GM19240 (cell line): ENCODE data around the gene CDH13.

Source experiments
- DNase-seq: peaks from one replicate; pipeline ENCODE4 v3.0.0; 2011; ENCODE audit warnings: low spot score; ENCODE audit not compliant: insufficient read length

Gene CDH13

DNA sequence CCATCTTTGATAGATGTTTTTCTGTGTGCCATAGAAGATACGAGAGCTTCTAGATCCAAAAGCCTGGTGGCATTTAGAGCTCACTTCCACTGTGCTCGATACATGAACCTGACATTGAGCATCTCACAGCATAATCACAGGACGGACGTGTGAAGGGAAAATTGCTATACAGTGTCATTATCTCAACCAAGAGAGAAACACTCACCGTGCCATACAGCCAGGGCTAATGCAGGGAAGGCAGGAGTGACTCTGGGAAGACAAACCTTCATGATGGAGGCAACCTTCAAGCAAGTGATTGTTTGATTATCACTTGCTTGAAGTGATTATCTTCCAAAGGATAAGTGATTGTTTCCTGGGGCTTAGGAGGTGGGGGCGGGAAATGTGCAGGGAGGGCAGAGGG is 962.8 kb downstream of the CDH13 start:
- no peak for DNase-seq

DNA sequence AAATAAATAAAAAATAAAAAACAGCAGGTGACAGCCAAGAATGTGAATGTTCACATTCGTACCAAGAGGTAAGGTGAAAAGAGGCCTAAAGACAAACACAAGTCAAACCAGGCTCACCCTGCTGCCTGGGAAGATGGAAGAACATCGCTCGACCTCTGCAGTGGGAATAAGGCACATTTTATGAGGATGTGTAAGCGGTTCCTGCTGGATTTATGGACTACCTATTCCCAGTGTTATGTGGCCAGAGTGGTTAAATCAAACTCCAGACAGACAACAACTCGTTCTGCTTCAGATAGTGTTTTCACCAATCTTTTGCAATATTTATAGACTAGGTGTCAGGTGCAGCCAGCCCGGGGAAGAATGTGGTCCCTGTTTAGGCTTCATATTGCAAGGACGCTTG is 966.0 kb downstream of the CDH13 start:
- DNase-seq = no peak

- DNase-seq = no peak
Observed at GRCh38 chr16:83599789-83600462, 973.2 kb downstream of the CDH13 start.

DNA sequence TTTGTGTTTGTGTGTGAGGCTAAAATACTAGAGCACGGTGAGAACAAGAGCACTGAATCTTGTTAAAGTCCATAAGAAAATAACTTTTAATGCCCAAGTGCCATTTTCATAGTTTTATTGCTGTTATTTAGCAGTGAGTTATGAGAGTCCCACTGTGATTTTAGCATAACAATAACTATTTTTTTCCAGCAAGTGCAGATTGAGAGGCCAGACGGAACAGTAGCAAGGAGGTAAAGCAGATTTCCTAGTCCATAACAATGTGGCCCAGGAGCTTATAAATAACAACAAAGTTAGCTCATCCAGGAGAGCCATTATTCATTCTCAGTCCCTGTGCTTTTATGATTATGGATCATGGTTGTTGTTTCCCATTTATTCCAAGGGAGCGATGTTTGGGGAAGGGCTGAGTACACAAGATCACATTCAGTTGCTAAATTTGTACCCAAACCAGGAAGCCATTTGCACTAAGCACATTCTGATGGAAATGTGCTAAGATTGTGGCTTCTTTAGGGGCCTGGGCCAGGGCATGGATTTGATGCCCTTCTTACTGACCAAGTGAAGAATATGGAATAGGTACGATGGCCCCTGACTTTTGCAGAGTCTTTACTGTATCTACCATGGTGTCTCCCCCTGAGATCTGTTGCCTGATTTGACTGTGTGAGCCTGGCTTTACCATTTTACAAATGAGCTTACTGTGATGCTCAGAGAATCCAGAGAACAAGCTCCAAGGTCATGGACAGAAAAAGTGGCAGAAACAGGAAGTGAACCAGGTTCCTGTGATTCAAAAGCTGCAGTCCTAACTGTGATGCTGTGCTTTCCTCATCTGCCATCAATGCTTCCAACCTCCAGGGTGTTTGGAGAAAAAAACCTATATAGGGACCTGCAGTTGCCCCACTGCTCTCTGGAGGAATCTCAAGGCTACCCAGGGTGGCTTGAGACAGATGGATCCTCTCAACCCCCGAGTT is 976.3 kb downstream of the CDH13 start:
- DNase-seq = no peak

- DNase-seq = no peak
Observed at GRCh38 chr16:83603723-83604570, 977.2 kb downstream of the CDH13 start.

GRCh38 chr16:83606486-83607030 is 979.8 kb downstream of the CDH13 start:
- DNase-seq = no peak

DNA sequence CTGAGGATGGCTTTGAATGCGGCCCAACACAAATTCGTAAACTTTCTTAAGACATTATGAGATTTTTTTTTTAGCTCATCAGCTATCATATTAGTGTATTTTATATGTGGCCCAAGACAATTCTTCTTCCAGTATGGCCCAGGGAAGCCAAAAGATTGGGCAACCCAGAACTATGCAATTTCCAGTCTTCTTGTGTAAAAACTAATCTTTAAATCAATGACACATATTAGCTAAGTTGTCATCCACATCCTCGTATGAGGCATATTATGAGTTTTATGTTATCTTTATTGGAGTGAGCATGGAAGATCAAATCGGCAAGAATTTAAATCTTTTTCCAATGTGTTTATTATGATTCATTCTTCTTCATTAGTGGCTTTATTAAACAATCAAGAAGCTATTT is 982.4 kb downstream of the CDH13 start:
- no peak for DNase-seq

DNA sequence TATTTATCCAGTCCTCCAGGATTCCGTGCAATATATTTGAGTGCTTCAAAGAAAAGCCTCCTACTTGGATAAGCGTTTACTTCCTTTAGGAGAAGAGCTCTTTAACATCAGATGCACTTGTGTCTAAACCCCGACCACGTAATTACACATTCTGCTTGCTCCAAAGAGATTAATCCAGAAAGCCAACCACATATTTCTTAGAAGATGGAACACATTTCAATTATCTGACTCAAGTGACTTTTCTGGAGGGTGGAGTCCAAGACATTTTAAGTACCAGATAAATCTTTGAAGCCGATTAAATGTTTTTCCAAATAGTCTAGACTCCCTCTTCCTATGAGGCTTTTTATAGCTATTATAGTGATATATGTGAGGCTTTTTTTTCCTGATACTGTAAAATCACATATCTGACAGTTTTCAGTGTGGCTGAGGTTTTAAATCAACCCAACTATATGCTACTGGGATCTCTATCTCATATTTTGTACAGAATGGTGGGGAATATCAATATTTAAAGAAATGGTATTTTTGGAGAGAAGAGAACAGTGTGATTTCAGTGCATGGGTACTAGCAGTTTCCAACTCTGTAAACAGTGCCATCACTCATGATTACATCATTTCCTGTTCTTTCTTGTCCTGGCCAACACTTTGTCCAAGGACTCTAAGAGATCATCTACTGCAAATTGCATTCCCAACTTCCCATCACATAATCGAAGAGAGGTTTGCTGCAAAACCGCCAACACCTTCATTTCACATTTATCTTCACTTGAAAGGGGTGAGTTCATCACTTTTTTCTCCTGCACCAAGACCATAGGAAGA is 988.6 kb downstream of the CDH13 start:
- DNase-seq = no peak

- no peak for DNase-seq
Observed at GRCh38 chr16:83615953-83616350, 989.2 kb downstream of the CDH13 start.

DNA sequence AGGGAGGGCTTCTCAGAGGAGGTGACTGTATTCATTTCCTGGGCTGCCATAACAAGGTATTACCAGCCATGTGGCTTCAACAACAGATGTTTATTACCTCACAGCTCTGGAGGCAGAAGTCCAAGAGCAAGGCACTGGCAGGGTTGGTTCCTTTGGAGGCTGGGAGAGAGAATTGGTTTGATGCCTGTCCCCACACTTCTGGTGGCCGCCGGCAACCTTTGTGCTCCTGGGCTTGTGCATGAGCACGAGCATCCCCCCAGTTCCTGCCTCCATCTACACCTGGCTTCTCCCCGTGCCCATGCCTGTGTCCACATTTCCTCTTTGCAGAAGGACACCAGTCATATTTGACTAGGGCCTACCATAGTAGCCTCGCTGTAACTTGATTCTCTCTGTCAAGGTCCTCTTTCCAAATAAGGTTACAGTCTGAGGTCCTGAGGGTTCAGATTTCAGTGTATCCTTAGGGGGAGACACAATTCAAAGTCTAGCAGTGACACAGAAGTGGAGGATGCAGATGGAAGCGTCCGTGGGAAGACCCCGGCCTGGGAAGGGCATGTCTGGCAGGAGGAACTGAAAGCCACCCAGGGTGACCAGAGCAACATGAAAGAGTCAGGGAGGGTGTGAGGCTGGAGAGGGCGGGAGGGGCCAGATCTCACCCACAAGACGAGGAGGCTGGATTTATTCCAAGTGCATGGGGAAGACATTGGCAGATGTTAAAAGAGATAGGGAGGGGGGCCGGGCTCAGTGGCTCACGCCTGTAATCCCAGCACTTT is 992.8 kb downstream of the CDH13 start:
- DNase-seq = no peak

DNA sequence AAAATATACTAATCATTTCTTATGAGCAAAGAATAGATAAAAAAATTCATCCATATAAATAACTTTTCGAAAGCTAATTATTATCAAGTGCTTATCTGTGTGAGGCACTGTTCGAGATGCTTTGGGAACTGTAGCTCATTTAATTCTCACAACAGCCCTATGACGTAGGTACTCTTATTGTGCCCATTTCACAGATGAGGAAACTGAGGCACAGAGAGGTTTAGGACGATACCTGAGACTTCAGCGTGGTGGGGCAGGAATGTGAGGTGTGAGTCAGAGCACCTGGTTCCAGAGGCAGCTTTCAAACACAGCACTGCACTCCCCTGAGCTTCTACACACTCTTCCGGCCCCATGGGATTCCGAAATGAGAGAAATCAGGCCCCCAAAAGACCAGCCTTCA is 995.2 kb downstream of the CDH13 start:
- DNase-seq = no peak

GRCh38 chr16:83623091-83623730 is 996.4 kb downstream of the CDH13 start:
- no peak for DNase-seq

DNA sequence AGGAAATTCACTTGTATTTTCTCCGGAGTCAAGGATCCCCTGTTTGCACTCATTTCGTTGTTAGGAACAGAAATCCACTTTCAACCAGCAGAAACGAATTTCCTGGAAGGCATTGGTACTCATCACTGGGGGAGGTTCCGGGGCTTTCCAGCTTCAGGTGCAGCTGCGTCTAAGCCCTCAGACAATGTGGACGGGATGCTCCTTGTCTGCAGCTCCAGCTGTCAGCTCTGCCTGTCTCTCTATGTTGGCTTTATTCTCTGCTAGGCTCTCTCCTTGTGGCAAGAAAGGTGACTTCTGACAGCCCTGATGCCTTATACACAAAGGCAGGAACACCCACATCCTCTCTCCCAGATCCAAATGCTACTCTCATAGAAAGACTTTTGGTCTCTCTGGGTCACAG is 997.1 kb downstream of the CDH13 start:
- no peak for DNase-seq

DNA sequence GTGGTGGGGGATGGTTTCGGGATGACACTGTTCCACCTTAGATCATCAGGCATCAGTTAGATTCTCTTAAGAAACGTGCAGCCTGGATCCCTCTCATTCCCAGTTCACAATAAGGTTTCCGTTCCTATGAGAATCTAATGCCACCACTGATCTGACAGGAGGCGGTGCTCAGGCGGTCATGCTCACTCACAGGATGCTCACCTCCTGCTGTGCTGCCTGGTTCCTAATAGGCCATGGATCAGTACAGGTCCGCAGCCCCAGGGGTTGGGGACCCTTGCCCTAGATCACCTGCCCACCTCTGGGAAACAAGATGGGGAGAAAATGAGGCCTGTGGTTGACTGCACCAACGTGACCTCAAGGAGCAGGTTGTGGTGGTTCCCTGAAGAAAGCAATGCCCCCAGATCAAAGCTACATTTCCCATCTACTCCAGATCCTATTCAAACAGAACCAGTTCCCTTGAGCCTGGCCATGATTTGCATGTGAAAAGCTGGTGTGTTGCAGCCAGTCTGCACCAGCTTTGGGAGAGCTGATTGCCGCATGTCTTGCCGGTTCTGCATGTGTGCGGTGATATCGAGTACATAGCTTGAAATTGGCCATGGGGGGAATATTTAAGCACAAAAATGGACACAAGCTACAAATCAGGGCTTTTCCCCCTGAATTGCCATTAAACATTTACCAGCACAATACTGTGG is 997.8 kb downstream of the CDH13 start:
- no peak for DNase-seq

GRCh38 chr16:83626204-83626603 is 999.4 kb downstream of the CDH13 start:
- no peak for DNase-seq

- DNase-seq = no peak
Observed at GRCh38 chr16:83626676-83627075, 999.9 kb downstream of the CDH13 start.

DNA sequence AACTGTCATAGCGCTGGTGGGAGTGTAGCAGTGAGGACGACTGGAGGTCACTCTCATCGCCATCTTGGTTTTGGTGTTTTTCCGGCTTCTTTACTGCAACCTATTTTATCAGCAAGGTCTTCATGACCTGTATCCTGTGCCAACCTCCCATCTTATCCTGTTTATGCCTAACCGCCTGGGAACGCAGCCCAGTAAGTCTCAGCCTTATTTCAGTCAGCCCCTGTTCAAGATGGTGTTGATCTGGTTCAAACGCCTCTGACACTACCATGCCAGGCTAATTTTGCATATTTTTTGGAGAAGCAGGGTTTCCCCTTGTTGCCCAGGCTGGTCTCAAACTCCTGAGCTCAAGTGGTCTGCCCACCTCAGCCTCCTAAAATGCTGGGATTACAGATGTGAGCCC is 1001.2 kb downstream of the CDH13 start:
- no peak for DNase-seq

GRCh38 chr16:83629426-83629825 is 1002.7 kb downstream of the CDH13 start:
- no peak for DNase-seq

GRCh38 chr16:83629836-83630235 is 1003.1 kb downstream of the CDH13 start:
- DNase-seq = no peak
